ENCODE measurements around the gene NARS2.

Gene NARS2

GRCh38 chr11:78386215-78386941 is 188.3 kb downstream of the NARS2 start:
- FAIRE-seq (no peak), DNase-seq (ENCODE audit: insufficient read length, low spot score) (no peak)
